Lower lobe of right lung (tissue), 2 donors: ENCODE measurements around the gene MDGA2. TPM values are rescaled to one million over a fixed set of nuclear protein-coding genes. Genes with fewer than 3 reads are reported as not detected.

Experiments used
- ATAC-seq, 2 donors: fragments of 200-7000 bp; cut with Tn5 transposase; one replicate each; pipeline ENCODE4 v1.9.1; 2020 to 2022; ENCODE audit warnings: mild to moderate bottlenecking in 2 of 2, moderate library complexity in 2 of 2
- DNase-seq: peaks from one replicate; pipeline ENCODE4 v3.0.0-alpha.2; 2020
- H3K27ac ChIP-seq: fragments of 200-600 bp; one replicate; pipeline ENCODE4 v1.8.0; 2022
- H3K27me3 ChIP-seq: fragments of 200-600 bp; one replicate; pipeline ENCODE4 v1.8.0; 2022; ENCODE audit warnings: low read depth
- H3K36me3 ChIP-seq: fragments of 200-600 bp; one replicate; pipeline ENCODE4 v1.8.0; 2022; ENCODE audit warnings: mild to moderate bottlenecking
- H3K4me1 ChIP-seq: fragments of 200-600 bp; one replicate; pipeline ENCODE4 v1.8.0; 2022
- H3K4me3 ChIP-seq: fragments of 200-600 bp; one replicate; pipeline ENCODE4 v1.8.0; 2022; ENCODE audit warnings: mild to moderate bottlenecking
- H3K9me3 ChIP-seq: fragments of 200-600 bp; one replicate; pipeline ENCODE4 v1.8.0; 2022
- intact Hi-C: fragments of 100-400 bp; cut with DNase I; formaldehyde crosslinking; loops from one replicate; pipeline ENCODE4 v1.11.0; 2022
- total RNA-seq: library from RNA; stranded (reverse); fragmentation: NEBNext Ultra II Directional; extraction: Animal tissue kit (Norgen Biotek cat#: 25700); gene quantifications from one replicate; pipeline ENCODE4 v1.2.1, GENCODE V29; 2021
- TF ChIP-seq, protein P1 (sequence below): fragments of 200-600 bp; IDR thresholded peaks from one replicate; pipeline ENCODE4 v1.8.0; 2022; ENCODE audit warnings: antibody characterized with exemption, mild to moderate bottlenecking
- donor health status: DM: no; HTN: yes; CAD: no; lungs with severe emphysema.

MDGA2 gene
- total RNA-seq, 1 donor from 2014 or later = 0.24 TPM

DNA sequence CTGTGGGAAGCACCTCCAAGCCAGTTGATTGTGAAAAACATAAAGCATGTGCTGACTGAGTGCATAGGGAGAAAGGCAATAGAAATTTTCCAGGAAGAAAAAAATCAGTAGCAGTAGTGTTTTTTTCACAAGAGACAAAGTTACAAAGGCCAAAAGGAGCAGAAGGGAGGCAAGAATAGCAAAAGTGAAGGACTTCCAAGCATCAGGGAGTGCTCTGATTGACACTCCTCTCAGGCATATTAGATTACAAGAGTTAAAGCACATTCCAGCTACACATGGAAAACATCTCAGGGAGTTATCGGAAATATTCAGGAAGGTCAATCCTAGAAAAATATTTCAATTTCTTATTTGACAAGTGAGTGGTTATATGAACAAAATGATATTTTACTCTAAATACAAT, 508.0 kb downstream of the MDGA2 start:
- ATAC-seq (no peak), DNase-seq (no peak)
- H3K4me1 ChIP-seq = no peaks in the 10 kb centered on the region
- no peak overlapping the region for H3K27ac ChIP-seq
- no peak overlapping the region for H3K4me3 ChIP-seq
- TF ChIP-seq, protein P1, sequence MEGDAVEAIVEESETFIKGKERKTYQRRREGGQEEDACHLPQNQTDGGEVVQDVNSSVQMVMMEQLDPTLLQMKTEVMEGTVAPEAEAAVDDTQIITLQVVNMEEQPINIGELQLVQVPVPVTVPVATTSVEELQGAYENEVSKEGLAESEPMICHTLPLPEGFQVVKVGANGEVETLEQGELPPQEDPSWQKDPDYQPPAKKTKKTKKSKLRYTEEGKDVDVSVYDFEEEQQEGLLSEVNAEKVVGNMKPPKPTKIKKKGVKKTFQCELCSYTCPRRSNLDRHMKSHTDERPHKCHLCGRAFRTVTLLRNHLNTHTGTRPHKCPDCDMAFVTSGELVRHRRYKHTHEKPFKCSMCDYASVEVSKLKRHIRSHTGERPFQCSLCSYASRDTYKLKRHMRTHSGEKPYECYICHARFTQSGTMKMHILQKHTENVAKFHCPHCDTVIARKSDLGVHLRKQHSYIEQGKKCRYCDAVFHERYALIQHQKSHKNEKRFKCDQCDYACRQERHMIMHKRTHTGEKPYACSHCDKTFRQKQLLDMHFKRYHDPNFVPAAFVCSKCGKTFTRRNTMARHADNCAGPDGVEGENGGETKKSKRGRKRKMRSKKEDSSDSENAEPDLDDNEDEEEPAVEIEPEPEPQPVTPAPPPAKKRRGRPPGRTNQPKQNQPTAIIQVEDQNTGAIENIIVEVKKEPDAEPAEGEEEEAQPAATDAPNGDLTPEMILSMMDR = no peak
- no peaks in the 10 kb centered on the region for H3K36me3 ChIP-seq
- intact Hi-C loops = no loop called here
- H3K9me3 ChIP-seq = no peaks in the 10 kb centered on the region
- H3K27me3 ChIP-seq = no peaks in the 10 kb centered on the region

DNA sequence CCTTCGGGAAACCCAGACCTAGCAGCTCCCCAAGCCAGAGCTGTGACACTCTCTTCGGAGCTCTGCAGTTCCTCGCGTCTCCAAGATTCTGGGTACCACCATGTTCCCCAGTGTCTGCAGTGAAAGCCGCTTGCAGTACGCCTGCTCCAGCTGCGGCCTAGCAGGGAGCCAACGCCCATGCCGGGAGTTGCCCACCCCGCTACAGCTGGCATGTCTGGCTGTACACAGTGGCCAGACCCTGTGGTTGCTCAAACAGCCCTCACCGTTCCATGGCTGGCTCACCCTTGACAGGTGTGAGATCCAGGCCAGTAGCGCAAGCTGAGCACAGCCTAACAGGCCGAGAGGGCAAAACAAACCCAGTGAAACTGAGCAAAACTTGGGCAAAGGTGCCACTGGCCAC, 520.0 kb downstream of the MDGA2 start:
- Histone ChIP-seq H3K27ac (no peak overlapping the region), H3K27me3 (no peaks in the 10 kb centered on the region), H3K9me3 (no peaks in the 10 kb centered on the region), H3K4me3 (no peak overlapping the region), H3K36me3 (no peaks in the 10 kb centered on the region), H3K4me1 (no peaks in the 10 kb centered on the region)
- TF ChIP-seq, protein P1 = no peak
- intact Hi-C loops = no loop called here
- DNase-seq (no peak), ATAC-seq (peak in 1 of 2 donors; percentile 25)

DNA sequence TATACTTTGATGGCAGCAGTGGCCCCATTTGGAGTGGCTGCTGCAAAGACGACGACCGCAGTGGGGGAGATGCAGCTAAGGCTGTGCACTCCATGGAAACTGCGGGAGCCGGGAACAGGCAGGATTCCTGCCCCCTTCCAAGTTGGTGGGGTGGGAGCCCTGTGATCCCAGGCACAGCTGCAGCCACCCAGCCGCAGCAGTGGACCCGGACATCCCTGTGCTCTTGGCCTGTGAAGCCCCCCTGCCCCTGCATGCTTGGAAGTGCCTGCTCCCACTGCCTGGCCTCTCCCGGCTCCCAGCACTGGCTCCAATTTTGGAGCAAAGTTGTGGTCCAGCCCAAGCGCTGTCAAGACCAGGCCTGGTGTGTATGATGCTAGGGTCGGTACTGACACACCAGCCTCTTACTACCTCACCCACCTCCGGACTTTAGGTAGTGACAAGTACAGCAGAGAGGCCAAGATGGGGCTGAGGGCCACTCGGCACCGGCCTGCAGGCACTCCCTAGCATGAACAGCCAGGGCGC, 521.1 kb downstream of the MDGA2 start:
- no peaks in the 10 kb centered on the region for H3K9me3 ChIP-seq
- no peak overlapping the region for H3K4me3 ChIP-seq
- intact Hi-C loops = no loop called here
- DNase-seq (no peak), ATAC-seq (peak in 1 of 2 donors; percentile 21)
- TF ChIP-seq, protein P1 = no peak
- no peaks in the 10 kb centered on the region for H3K36me3 ChIP-seq
- H3K4me1 ChIP-seq = no peaks in the 10 kb centered on the region
- no peaks in the 10 kb centered on the region for H3K27me3 ChIP-seq
- H3K27ac ChIP-seq = no peak overlapping the region

DNA sequence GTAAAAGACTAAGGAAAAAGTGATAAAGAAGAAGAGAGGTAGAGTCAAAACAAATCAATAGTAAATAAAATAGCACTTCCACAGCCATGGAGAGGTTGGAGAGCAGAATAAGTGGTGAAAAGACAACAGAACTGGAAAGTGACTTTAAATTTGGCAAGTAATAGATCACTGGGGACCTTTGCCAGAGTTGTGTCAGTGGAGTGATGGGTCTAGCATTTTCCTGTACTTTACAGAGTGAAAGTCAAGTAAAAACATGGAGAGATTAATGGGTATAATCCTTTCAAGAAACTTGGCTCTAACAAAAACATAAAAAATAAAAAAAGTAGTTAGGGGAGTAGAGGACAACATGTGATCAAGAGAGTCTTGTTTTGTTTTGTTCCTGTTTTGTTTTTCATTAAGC, 521.7 kb downstream of the MDGA2 start:
- ATAC-seq = no peak

DNA sequence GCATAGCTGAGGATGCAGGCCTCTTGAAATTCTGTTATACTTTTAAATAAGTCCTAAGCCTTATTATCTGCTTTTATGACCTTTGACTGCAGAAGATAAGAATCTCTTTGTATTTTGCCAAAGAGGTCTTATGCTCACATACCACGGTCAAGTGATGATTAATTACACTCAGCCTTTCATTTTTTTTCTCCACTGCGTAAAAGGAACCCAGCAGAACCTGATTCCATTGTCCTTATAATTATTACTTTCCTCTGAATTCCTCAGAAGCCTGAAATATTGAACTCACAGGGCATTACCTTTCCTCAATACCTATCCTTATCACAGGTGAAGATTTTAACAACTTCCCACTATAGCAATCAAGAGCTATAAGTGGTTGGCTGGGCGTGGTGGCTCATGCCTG, 525.1 kb downstream of the MDGA2 start:
- TF ChIP-seq, protein P1 = no peak
- Histone ChIP-seq H3K9me3 (no peaks in the 10 kb centered on the region), H3K27me3 (no peaks in the 10 kb centered on the region), H3K36me3 (no peaks in the 10 kb centered on the region), H3K4me1 (no peaks in the 10 kb centered on the region), H3K27ac (no peak overlapping the region), H3K4me3 (no peak overlapping the region)
- ATAC-seq (no peak), DNase-seq (no peak)
- intact Hi-C loops = no loop called here

More for the DNA sequence above, 521.7 kb downstream of the MDGA2 start:
- intact Hi-C loops = no loop called here
- Histone ChIP-seq H3K27ac (no peak overlapping the region), H3K36me3 (no peaks in the 10 kb centered on the region), H3K4me3 (no peak overlapping the region), H3K9me3 (no peaks in the 10 kb centered on the region), H3K27me3 (no peaks in the 10 kb centered on the region), H3K4me1 (no peaks in the 10 kb centered on the region)
- TF ChIP-seq, protein P1 = no peak
- no peak for DNase-seq

DNA sequence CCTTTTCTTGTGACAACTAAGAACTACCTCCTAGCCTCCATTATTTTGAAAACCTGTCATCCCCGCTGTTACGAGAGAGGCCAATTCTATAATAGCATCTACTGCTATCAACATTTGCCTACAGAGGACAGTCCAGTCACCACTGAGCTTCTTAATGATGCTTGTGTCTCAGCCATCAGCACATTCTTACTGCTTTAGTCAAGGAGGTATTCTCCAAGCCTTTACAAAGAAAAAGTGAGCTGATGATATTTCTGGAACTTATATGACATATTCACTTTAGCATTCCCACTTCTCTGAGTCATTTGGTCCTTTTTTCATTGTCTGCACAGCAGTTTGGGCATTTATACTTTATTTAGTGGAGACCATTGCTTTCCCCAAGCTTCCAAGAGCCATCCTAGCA, 526.1 kb downstream of the MDGA2 start:
- H3K27ac ChIP-seq = no peak overlapping the region
- no peaks in the 10 kb centered on the region for H3K4me1 ChIP-seq
- TF ChIP-seq, protein P1 = no peak
- DNase-seq (no peak), ATAC-seq (no peak)
- no peaks in the 10 kb centered on the region for H3K27me3 ChIP-seq
- no peaks in the 10 kb centered on the region for H3K9me3 ChIP-seq
- no peaks in the 10 kb centered on the region for H3K36me3 ChIP-seq
- intact Hi-C loops = no loop called here
- no peak overlapping the region for H3K4me3 ChIP-seq
